ENCODE measurements around the gene VGF.
A peak's percentile ranks its signal among the peaks of the same experiment; 100 is the strongest.
"Not testable (repeated sequence)": the region's sequence is repeated elsewhere in the genome, so short reads cannot be mapped to it uniquely, and the experiment has no call there.

Gene VGF

DNA sequence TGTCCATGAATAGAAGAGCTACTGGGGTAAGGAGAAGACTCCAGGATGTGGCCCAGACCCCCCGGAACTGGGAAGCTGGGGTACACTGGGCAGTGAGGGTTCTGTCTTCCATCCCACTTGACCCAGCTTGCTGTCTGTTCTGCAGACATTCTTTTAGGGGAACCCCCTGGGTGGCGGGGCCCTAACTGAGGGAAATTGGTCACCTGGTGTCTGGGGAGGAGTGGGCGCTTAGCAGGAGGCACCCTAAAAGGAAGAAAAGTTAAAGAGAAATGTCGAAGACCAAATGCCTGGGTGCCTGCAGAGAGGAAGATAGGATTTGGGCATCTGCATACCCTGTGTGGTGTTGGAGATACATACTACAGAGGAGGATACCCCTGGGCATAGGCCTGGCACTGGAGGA lies 10.1 kb downstream of the VGF start:
- DNase-seq = no peak
- in situ Hi-C loops (cut with HindIII; ENCODE audit: low pct_ligation_motif_present, low pct_unique_long_range_greater_than_20kb, low sequenced_read_pairs) = no loop called here

DNA sequence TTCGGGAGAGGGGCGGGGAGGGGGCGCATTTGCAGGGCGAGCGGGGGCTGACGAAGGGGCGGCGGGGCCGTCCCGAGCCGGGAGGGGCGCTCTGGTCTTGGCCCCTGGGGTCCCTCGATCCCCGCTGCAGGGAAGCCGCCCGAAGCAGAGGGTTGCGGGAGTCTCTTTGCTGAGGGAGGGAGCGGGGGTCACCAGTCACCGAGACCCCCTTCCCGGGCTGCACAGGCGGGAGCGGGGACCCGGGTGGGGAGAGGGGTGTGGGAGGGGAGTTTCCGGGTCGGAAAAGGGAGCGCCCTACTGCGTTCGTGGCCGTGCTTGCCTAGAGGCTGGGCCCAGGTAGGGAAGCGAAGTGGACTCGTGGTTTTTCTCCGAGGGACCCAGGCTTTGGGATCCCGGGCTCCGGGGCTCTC lies 10.7 kb downstream of the VGF start:
- in situ Hi-C loops (cut with HindIII; ENCODE audit: low pct_ligation_motif_present, low pct_unique_long_range_greater_than_20kb, low sequenced_read_pairs) = no loop called here
- DNase-seq = peak; percentile 48

DNA sequence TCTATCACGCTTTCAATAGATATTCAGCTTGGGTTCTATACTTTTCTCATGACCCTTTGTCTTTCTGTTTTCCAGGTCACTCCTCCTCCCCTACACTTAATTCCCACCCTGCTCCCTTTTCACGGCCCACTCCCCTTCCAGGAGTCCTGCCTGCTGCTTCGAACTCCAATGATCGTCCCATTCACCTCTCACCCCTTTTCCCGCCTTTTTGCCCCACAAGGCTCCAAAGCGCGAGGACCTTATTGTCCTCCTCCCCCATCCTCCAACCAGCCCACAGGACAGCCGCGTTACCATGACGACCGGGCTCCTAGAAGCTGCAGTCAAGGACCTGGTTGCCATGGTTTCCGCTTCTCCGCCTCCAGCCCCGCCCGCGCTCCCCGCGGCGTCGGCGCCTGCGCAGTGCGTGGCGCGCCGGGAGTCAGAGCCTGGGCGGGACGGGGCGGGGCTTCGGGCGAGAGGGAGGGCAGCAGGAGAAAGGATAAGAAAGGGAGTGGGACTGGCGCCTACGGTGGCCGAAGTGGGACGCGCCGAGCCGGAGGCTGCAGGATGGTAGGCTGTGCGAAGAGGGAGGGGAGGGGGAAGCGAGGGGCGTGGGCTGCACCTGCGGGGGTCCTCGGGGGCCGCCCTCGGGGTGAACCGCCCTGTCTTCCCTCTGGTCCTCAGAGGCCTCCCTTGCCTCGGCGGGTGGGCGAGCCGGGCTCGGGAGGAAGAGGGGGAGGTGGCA lies 11.2 kb downstream of the VGF start, which contains the start of gene AP1S1:
Gene AP1S1, plus strand, starts transcription at position 508 of the 724 bp plus-strand sequence. Its CDS starts 39 bp downstream, at position 547.
- peak; percentile 96 for DNase-seq
- in situ Hi-C loops (cut with HindIII; ENCODE audit: low pct_ligation_motif_present, low pct_unique_long_range_greater_than_20kb, low sequenced_read_pairs) = no loop called here

DNA sequence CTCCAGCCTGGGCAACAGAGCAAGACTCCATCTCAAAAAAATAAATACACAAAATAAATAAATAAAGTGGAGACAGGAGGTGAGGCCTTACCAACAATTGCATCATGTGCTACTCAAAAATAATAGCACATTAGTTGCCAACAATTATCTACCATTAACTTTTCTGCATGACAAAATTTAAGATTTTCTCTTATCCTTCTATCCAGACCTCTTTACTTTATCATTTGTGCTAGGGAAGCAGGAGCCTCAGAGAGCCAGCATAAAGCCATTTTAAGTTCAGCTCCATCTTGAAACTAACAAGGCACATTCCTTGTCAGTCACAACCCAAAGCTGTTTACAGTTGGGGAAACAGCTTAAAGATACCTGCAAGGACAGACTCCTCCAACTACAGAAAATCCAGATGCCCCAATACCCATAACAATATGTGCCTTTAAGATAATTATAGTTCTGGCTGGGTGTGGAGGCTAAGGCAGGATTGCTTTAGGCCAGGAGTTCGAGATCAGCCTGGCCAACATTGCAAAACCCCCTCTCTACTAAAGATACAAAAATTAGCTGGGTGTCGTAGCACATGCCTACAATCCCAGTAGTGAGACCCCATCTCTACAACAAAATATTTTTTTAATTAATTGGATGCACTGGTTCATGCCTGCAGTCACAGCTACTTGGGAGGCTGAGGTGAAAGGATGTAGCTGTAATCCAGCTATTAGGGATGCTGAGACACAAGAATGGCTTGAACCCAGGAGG lies 13.3 kb downstream of the VGF start:
- in situ Hi-C loops (cut with HindIII; ENCODE audit: low pct_ligation_motif_present, low pct_unique_long_range_greater_than_20kb, low sequenced_read_pairs) = no loop called here
- no peak for DNase-seq

DNA sequence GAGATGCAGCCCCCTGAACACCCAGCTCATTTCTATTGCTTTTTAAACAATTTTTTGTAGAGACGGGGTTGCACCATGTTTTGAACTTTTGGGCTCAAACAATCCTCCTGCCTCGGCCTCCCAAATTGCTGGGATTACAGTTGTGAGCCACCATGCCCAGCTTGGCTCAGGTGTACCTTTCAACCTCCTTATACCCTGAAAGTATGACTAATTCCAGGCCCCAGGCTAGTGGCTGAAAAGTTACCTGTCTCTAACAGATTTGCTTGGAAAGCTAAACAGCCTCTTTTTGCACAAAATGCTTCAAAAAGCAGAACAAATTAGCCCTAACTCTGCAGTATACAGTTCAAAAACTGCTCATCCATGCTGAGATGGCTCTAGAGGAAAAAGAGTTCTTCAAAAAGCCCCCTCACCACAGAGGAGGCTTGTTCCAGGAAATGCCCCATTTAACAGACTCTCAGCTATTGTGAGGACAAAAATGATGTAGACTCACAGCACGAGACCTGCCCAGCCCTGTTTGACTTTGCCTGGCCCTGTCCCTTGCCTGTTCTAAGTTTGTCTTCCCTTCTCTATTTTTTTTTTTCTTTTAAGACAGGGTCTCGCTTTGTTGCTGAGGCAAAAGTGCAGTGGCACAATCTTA lies 24.5 kb downstream of the VGF start:
- DNase-seq = no peak
- in situ Hi-C loops (cut with HindIII; ENCODE audit: low pct_ligation_motif_present, low pct_unique_long_range_greater_than_20kb, low sequenced_read_pairs) = no loop called here

DNA sequence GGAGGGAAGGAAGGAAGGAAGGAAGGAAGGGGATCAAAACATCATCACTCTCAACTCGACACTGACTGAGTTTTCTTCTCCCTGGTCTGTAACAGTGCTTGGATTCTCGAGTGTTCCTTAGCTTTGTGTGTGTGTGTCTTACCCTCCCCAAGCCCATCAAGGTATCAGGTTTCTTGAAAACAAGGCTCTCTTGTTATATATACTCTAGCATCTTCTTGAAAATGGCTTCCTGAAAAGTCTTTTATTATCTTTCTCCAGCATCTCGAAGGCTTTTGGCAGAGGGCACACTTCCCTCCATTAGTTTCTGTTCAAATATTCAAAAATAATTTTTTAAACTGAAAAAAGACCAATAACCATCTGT lies 25.1 kb downstream of the VGF start:
- no peak for DNase-seq
- in situ Hi-C loops (cut with HindIII; ENCODE audit: low pct_ligation_motif_present, low pct_unique_long_range_greater_than_20kb, low sequenced_read_pairs) = no loop called here

DNA sequence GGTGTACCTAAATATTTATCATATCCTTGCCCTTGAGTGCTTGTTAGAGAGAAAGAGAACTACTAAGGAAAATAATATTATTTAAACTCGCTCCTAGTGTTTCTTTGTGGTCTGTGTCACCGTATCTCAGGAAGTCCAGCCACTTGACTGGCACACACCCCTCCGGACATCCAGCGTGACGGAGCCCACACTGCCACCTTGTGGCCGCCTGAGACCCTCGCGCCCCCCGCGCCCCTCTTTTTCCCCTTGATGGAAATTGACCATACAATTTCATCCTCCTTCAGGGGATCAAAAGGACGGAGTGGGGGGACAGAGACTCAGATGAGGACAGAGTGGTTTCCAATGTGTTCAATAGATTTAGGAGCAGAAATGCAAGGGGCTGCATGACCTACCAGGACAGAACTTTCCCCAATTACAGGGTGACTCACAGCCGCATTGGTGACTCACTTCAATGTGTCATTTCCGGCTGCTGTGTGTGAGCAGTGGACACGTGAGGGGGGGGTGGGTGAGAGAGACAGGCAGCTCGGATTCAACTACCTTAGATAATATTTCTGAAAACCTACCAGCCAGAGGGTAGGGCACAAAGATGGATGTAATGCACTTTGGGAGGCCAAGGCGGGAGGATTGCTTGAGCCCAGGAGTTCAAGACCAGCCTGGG lies 27.0 kb downstream of the VGF start:
- in situ Hi-C loops (cut with HindIII; ENCODE audit: low pct_ligation_motif_present, low pct_unique_long_range_greater_than_20kb, low sequenced_read_pairs) = no loop called here
- peak; percentile 100 for DNase-seq

DNA sequence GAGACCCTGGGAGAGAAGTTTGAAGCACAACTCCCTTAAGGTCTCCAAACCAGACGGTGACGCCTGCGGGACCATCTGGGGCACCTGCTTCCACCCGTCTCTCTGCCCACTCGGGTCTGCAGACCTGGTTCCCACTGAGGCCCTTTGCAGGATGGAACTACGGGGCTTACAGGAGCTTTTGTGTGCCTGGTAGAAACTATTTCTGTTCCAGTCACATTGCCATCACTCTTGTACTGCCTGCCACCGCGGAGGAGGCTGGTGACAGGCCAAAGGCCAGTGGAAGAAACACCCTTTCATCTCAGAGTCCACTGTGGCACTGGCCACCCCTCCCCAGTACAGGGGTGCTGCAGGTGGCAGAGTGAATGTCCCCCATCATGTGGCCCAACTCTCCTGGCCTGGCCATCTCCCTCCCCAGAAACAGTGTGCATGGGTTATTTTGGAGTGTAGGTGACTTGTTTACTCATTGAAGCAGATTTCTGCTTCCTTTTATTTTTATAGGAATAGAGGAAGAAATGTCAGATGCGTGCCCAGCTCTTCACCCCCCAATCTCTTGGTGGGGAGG lies 27.6 kb downstream of the VGF start:
- in situ Hi-C loops (cut with HindIII; ENCODE audit: low pct_ligation_motif_present, low pct_unique_long_range_greater_than_20kb, low sequenced_read_pairs) = no loop called here
- DNase-seq = no peak

DNA sequence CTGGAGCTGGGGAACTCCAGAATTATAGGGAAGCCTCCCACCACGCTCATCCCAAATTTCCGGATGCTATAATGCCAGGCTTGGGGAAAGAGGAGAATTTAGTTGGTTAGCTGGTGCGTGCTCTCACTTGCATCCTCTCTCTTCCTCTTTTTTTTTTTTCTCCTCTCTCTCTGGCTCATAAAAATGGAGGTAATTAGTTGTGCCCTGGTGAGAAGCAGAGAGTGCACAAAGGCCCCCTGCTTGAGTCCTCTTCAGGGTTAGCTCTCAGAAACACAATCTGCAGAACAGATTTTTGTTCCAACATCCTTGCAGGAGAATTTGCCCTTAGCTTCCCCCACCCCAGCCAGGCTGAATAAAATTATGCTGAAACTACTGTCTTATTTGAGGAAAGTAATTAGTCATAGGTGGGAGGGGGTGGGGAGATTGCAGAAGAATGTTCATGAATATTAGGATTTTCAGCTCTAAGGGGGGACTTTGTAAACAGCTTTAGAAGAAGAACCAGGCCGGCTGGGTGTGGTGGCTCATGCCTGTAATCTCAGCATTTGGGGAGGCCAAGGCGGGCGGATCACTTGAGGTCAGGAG lies 30.9 kb downstream of the VGF start:
- DNase-seq = no peak
- in situ Hi-C loops (cut with HindIII; ENCODE audit: low pct_ligation_motif_present, low pct_unique_long_range_greater_than_20kb, low sequenced_read_pairs) = no loop called here

DNA sequence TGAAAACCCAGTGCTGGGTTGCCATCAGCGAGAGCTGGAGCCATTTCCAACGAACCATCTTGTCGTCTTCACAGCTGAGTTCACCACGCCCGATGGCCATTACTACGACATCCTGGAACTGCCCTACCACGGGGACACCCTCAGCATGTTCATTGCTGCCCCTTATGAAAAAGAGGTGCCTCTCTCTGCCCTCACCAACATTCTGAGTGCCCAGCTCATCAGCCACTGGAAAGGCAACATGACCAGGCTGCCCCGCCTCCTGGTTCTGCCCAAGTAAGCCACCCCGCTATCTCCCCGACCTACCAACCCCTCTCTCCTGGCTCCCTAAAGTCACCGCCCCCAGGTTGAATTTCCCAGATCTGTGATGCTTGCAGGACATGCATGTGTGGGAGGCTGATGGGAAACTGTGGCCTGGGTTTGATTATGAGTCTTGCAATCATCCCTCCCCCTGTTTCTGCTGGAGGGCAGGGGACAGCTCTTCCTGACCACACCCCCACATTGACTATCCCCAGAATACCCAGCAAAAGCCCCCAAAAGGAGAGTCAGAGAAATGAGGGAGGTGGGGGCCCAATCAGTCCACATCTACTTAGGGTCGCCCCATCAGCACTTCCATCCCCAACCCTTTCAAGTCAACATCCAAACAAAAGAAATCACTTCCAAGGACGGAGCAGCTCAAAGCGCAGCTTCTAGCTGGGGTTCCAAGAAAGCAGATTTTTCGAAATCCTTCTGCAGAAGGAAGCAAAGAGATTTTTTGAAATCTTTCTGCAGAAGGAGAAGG lies 31.6 kb downstream of the VGF start:
- in situ Hi-C loops (cut with HindIII; ENCODE audit: low pct_ligation_motif_present, low pct_unique_long_range_greater_than_20kb, low sequenced_read_pairs) = no loop called here
- DNase-seq = no peak

DNA sequence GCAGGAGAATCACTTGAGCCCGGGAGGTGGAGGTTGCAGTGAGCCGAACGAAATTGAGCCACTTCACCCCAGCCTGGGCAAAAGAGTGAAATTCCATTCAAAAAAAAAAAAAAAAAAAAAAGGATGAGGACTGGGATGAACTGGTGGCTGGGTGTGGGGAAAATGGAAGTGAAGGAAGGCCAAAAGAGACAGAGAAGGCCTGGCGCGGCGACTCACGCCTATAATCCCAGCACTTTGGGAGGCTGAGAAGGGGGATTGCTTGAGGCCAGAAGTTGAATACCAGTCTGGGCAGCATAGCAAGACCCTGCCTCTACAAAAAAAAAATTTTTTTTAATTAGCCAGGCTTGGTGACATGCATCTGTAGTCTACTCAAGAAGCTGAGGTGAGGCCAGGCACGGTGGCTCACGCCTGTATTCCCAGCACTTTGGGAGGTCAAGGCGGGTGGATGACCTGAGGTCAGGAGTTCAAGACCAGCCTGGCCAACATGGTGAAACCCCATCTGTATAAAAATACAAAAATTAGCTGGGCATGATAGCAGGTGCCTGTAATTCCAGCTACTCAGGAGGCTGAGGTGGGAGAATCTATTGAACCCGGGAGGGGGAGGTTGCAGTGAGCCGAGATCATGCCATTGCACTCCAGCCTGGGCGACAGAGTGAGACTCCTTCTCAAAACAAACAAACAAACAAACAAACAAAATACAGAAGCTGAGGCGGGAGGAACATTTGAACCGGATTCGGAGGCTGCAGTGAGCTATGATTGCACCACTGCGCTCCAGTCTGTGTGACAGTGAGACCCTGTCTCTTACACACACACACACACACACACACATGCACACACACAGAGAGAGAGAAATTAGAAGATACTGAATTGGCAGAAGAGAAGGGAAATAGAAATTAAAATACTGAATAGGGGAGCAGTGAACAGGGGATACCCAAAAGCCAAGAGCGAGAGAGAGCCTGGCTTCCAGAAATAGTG lies 32.5 kb downstream of the VGF start:
- DNase-seq; in situ Hi-C loops (cut with HindIII; ENCODE audit: low pct_ligation_motif_present, low pct_unique_long_range_greater_than_20kb, low sequenced_read_pairs): not testable (repeated sequence)

DNA sequence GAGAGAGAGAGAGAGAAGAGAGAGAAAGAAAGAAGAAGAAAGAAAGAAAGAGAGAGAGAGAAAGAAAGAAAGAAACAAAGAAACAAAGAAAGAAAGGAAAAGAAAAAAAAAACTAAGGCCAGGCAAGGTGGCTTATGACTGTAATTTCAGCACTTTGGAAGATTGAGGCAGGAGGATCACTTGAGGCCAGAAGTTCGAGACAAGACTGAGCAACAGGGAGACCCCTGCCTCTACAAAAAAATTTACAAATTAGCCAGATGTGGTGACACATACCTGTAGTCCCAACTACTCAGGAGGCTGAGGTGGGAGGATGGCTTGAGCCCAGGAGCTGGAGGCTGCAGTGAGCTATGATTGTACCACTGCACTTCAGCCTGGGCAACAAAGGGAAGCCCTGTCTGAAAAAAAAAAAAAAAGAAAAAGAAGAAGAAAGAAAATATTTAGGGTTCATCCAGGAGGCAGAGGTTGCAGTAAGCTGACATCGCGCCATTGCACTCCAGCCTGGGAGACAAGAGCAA lies 35.7 kb downstream of the VGF start:
- DNase-seq = no peak
- in situ Hi-C loops (cut with HindIII; ENCODE audit: low pct_ligation_motif_present, low pct_unique_long_range_greater_than_20kb, low sequenced_read_pairs) = no loop called here

DNA sequence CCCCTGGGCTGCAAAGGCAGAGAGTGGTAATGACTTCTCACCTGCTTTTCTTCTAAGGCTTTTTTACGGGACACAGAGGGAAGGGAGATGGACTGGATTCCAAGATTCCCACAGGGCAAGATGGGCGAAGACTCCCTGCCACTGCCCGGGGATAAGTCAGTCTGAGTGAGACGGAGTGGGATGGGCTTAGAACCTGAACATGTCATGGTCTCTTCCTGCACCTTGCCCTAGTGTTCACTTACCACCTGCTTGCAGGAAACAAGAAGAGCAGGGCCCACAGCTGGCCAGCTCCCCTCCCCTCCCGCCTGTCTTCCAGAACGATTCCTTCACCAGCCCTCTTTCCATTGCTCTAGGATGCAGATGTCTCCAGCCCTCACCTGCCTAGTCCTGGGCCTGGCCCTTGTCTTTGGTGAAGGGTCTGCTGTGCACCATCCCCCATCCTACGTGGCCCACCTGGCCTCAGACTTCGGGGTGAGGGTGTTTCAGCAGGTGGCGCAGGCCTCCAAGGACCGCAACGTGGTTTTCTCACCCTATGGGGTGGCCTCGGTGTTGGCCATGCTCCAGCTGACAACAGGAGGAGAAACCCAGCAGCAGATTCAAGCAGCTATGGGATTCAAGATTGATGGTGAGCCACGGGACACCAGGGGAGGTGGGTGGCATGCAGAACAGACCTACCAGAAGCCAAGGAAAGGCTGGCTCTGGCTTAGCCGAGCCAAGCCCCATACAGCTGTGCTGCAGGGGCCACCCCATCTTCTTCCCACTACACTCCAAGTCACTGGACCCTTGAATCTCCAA lies 37.1 kb downstream of the VGF start:
- DNase-seq = no peak
- in situ Hi-C loops (cut with HindIII; ENCODE audit: low pct_ligation_motif_present, low pct_unique_long_range_greater_than_20kb, low sequenced_read_pairs) = no loop called here

DNA sequence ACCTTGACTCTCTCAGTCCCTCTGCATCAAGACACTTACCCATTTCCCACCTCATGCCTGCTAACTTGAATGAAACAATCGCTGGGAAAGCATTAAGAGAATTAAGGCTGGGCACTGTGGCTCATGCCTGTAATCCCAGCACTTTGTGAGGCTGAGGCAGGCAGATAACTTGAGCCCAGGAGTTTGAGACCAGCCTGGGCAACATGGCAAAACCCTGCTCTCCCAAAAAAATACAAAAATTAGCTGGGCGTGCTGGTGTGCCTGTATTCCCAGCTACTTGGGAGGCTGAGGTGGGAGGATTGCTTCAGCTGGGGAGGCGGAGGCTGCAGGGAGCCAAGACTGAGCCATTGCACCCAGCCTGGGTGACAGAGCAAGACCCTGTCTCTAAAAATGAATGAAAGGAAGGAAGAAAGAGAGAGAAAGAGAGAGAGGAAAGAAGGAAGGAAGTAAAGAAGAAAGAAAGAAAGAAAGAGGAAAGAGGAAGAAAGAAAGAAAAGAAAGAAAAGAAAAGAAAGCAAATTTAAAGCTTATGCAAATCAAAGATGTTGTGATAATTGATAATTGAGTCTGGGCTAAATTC lies 37.8 kb downstream of the VGF start:
- no peak for DNase-seq
- in situ Hi-C loops (cut with HindIII; ENCODE audit: low pct_ligation_motif_present, low pct_unique_long_range_greater_than_20kb, low sequenced_read_pairs) = no loop called here

DNA sequence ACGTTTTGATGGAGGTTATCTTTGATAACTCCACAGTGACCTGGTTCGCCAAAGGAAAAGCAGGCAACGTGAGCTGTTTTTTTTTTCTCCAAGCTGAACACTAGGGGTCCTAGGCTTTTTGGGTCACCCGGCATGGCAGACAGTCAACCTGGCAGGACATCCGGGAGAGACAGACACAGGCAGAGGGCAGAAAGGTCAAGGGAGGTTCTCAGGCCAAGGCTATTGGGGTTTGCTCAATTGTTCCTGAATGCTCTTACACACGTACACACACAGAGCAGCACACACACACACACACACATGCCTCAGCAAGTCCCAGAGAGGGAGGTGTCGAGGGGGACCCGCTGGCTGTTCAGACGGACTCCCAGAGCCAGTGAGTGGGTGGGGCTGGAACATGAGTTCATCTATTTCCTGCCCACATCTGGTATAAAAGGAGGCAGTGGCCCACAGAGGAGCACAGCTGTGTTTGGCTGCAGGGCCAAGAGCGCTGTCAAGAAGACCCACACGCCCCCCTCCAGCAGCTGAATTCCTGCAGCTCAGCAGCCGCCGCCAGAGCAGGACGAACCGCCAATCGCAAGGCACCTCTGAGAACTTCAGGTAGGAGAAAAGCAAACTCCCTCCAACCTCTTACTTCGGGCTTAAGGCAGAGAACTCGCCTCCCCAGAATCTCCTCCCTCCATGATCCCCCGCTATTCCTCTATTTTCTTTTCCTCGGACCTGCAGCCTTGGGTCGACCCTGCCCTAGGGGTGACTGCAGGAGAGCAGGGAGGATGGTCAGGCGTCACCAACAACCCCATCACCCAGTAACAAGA lies 38.5 kb downstream of the VGF start, which contains the start of gene SERPINE1:
Gene SERPINE1, plus strand, starts transcription at position 454 of the 809 bp plus-strand sequence. CDS start 1,290 bp downstream, outside the sequence.
- in situ Hi-C loops (cut with HindIII; ENCODE audit: low pct_ligation_motif_present, low pct_unique_long_range_greater_than_20kb, low sequenced_read_pairs) = no loop called here

More for the DNA sequence above, 38.5 kb downstream of the VGF start, which contains the start of gene SERPINE1:
- no peak for DNase-seq

Data from ACHN (cell line).